ENCODE results near the gene RPE65.
"Not testable (repeated sequence)": the region's sequence is repeated elsewhere in the genome, so short reads cannot be mapped to it uniquely, and the experiment has no call there.

GRCh38 chr1:68476626-68477025, 26.9 kb upstream of the RPE65 start:
- not testable (repeated sequence) for TF ChIP-seq CTCF, EP300, POLR2A (IDR thresholded peaks at IDR 0.05)

Data from tibial nerve (tissue), 4 donors.